HK-2 (cell line): ENCODE results near the gene RAB1B.

Experiments
- DNase-seq: peaks from one replicate; pipeline ENCODE4 v3.0.0-alpha.2; 2018; ENCODE audit not compliant: unreplicated experiment

RAB1B gene

GRCh38 chr11:66268244-66268951 is at the start of gene RAB1B:
RAB1B (plus strand) TSS chr11:66268639; CDS start chr11:66268680, 41 bp downstream.
- DNase-seq, result peak; percentile 97

- no peak for DNase-seq
These were observed 49.4 kb upstream of the RAB1B start for GRCh38 chr11:66218846-66219620.

DNA sequence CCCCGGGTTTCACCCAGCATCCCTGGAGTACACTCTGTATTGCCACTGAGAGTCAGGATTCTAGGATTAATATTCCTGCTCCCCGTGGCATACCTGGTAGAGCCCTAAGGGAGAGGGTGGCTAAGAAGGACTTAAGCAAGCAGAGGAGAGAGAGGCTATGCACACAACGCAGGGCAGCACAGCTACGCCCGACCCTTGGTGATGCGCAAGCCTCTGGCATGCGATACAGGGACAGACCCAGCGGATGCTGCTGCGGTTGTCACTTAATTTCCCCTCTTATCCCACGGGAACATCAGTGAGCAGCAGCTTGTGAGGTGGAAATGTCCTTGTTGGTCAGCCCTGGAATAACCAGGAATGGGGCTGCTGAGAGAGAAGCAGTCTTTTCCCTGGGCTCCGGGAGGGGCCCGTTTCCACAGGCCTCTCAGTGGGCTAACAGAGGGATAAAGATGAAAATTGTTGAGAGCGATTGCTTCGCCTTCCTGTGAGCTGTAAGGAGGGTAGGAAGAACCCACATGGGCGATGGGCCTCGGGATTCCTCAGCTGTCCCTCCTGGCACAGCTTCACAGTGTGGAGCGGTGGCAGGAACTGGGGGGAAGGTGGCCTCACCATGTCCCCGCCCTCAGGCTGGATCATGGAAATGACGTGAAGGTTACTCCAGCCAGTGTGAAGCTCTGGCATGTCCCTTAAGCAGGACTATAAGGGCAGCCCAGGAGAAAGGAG is 48.4 kb upstream of the RAB1B start:
- no peak for DNase-seq

DNA sequence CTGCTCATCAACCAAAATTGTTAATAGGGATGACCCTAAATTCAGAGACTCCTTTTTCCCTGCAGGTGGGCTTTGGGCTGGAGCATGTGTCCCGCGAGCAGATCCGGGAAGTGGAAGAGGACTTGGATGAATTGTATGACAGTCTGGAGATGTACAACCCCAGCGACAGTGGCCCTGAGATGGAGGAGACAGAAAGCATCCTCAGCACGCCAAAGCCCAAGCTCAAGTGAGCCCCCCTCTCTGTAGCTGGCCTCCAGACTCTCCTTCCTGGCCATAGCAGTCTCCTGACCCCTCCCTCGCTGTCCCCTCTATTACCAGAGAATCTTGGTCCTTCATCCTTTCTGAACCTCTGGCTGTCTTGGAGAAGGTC is 47.9 kb upstream of the RAB1B start:
- DNase-seq, result no peak

DNA sequence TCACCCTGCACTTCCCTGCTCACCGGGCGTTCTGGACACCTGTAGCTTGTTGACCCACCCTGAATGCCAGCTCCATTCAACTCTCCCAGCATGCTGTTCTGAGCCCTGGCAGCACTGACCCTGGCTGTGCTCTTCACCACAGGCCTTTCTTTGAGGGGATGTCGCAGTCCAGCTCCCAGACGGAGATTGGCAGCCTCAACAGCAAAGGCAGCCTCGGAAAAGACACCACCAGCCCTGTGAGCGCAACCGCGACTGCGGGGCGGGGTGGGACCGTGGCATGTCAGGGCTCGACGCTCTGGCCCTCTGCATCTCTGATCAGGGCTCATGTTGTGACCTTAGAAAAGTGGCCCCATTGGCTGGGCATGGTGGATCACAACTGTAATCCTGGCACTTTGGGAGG is 47.4 kb upstream of the RAB1B start:
- no peak for DNase-seq

- DNase-seq, result peak; percentile 27
These were observed 46.7 kb upstream of the RAB1B start for GRCh38 chr11:66221726-66222236.

GRCh38 chr11:66222358-66223149 is 45.9 kb upstream of the RAB1B start:
- DNase-seq, result peak; percentile 83

DNA sequence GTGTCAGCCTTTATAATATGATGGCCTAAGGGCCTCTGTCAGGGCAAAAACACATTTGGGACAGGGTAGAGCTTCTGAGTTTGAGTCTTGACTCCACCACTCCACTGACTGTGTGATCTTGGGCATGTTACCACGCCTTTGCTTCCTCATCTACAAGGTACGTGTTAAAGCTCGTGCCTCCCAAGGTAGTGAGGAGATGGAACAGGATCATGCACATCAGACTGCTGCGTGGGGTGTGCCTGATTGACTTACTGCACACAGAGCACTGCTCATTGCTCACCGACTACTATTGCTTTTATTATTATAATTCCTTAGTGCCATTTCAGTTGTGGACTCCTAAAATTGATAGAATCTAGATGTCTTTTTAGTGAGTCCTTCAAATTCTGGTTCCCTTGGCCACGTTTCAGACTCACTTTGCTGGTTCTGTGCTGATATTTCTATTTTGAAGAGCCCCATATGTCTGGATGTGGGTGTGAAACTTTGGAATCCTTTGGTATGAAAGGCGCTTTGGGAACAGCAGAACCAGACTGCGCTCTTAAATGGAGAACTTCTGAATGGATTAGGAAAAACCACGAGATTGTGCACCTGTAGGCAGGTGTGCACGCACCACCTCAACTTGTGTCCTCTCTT is 44.1 kb upstream of the RAB1B start:
- no peak for DNase-seq

- no peak for DNase-seq
These were observed 43.4 kb upstream of the RAB1B start for GRCh38 chr11:66225066-66225465.

GRCh38 chr11:66226101-66226500 is 42.3 kb upstream of the RAB1B start:
- DNase-seq, result no peak

DNA sequence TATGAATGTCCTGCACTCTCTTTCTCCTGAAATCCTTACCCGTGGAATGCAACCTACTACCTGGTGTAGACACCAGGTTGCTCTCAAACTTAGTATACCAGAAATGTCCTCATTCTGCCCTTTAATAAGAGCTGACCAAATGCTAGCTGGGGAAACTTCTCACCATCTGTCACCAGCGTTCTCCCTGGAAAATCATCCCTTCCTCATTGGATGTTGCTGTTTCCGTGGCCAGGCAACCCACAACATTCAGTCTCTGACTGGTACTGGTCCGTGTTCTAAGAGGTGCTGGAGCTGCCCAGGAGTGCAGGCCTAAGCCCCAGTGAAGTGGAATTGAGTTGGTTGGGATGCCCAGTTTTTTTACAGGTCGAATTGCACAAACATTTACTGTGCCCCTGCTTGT is 40.7 kb upstream of the RAB1B start:
- DNase-seq, result no peak

DNA sequence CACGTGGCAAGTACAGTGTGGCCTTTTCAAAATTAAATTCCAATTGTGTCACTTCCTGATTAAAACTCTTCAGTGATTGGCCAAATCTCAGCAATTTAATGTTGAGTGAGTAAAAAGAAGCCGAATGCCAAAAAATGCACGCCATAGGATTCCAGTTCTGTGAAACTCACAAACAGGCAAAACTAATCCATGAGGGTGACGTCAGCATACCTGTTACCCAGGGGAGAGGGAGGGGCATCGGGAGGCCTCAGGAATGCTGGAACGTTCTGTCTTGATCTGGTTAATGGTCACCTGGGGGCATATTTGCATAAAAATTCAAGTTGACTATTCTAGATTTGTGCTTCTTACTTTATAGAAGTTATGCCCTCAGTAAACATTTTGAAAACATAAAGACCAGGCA is 39.9 kb upstream of the RAB1B start:
- DNase-seq, result no peak

DNA sequence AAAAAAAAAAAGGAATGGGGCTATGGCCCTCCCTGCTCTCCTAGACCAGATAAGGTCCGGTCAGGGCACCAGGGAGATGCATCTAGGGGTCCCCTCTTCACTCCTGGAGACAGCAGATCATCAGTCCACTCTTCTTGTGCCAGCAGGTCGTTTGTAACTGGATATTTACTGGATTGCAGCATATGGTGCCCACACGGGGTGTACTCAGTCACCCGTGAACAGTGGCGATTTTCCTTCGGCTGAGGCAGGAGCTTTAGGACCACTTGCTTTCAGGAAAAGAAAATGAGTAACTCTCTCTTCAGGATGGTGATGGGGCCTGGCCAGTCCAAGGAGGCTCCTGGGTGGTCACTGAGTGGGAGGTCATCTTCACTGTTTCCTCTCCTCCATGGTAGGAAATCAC is 38.3 kb upstream of the RAB1B start:
- DNase-seq, result no peak

GRCh38 chr11:66230978-66231377 is 37.5 kb upstream of the RAB1B start:
- DNase-seq, result no peak

GRCh38 chr11:66231561-66231960 is 36.9 kb upstream of the RAB1B start:
- DNase-seq, result no peak

DNA sequence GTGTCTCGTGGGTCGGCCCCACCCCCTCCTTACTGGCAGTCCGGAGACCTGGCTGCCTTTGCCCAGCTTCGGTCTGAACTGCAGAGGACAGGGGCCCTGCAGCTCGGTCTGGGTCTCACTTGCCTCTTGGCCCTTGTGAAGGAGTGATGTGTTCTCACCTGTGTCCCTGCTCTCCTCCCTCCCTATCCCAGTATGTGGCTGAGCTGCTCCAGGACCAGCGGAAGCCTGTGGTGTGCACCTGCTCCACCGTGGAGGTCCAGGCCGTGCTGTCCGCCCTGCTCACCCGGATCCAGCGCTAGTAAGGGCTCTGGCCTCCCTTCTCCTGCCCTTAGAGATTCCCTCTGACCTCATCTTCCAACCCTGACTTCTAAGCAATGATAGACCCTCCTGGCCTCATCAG is 35.7 kb upstream of the RAB1B start:
- no peak for DNase-seq

GRCh38 chr11:66233301-66233700 is 35.1 kb upstream of the RAB1B start:
- DNase-seq, result no peak

- no peak for DNase-seq
These were observed 33.3 kb upstream of the RAB1B start for GRCh38 chr11:66235141-66235540.

GRCh38 chr11:66237867-66238266 is 30.6 kb upstream of the RAB1B start:
- no peak for DNase-seq

DNA sequence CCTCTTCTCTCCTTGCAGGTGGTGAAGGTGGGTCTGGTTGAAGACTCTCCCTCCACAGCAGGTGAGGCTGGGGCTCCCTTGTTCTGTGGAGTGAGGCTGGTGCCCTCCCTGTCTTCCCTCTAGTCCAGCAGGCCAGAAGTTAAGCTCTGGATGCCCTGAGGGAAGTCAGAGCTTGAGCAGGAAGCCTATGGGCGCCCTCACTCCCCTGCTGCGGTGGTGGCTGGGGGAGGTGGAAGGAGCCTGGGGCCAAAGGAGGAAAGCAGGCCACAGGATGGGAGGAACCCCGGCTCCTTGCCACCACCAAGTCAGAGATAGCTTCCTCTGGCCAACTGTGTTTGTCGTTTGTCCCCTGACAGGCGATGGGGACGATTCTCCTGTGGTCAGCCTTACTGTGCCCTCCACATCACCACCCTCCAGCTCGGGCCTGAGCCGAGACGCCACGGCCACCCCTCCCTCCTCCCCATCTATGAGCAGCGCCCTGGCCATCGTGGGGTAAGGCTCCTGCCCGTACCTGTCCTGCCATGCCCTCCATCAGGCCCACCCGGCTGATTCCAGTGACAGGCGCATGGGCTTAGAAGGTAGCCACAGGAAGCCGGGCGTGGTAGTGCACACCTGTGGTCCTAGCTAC is 29.5 kb upstream of the RAB1B start:
- DNase-seq, result no peak

DNA sequence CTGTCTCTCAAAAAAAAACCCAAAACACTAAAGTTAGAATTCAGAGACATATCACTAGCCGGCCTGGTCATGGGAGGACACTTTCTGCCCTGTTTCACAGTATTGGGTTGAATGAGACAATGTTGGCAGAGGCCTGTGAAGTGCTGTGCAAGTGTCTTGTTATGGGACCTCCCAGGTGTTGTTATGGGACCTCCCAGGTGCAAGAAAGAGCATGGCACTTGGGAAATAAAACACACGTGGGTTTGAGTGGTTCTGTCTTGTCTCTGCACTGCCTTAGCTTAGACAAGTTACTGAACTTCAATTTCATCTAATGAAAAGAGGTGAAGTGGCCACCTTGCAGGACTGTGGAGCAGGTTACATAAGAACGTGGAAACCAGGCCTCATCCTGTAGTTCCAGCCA is 28.9 kb upstream of the RAB1B start:
- DNase-seq, result no peak
